NCI-H748 (cell line): Measurements from ENCODE around the gene TRAPPC4.
"Not testable (repeated sequence)": the region's sequence is repeated elsewhere in the genome, so short reads cannot be mapped to it uniquely, and the experiment has no call there.

ENCODE experiments used
- DNase-seq: peaks from one replicate; lab custom pipeline; 2025; ENCODE audit not compliant: unreplicated experiment; lab: John Stamatoyannopoulos, UW

The TRAPPC4 gene

GRCh38 chr11:119012629-119013170 lies 5.9 kb upstream of the TRAPPC4 start:
- no peak for DNase-seq

- no peak for DNase-seq
Measured at GRCh38 chr11:119014209-119014924, 4.2 kb upstream of the TRAPPC4 start.

- DNase-seq, result no peak
Measured at GRCh38 chr11:119015054-119015611, 3.4 kb upstream of the TRAPPC4 start.

- no peak for DNase-seq
Measured at GRCh38 chr11:119016216-119017009, 2.2 kb upstream of the TRAPPC4 start.

- not testable (repeated sequence) for DNase-seq
Measured at GRCh38 chr11:119017377-119017776, 1.2 kb upstream of the TRAPPC4 start.

GRCh38 chr11:119019996-119020395 lies 1.4 kb downstream of the TRAPPC4 start:
- DNase-seq, result no peak

- DNase-seq, result no peak
Measured at GRCh38 chr11:119021631-119022030, 3.1 kb downstream of the TRAPPC4 start.

GRCh38 chr11:119023741-119024140 lies 5.2 kb downstream of the TRAPPC4 start:
- DNase-seq, result no peak

- no peak for DNase-seq
Measured at GRCh38 chr11:119024430-119025098, 6.0 kb downstream of the TRAPPC4 start.

GRCh38 chr11:119025099-119025473 lies 6.5 kb downstream of the TRAPPC4 start:
- no peak for DNase-seq

GRCh38 chr11:119025541-119025940 lies 7.0 kb downstream of the TRAPPC4 start:
- DNase-seq, result no peak

GRCh38 chr11:119025978-119026766 lies 7.6 kb downstream of the TRAPPC4 start:
- no peak for DNase-seq

GRCh38 chr11:119026970-119027369 lies 8.4 kb downstream of the TRAPPC4 start:
- DNase-seq, result no peak

GRCh38 chr11:119027561-119028345 lies 9.2 kb downstream of the TRAPPC4 start:
- no peak for DNase-seq

- no peak for DNase-seq
Measured at GRCh38 chr11:119028346-119029068, 9.9 kb downstream of the TRAPPC4 start.

- no peak for DNase-seq
Measured at GRCh38 chr11:119029069-119029339, 10.4 kb downstream of the TRAPPC4 start.

- no peak for DNase-seq
Measured at GRCh38 chr11:119029340-119030028, 10.9 kb downstream of the TRAPPC4 start.

- no peak for DNase-seq
Measured at GRCh38 chr11:119030029-119030328, 11.4 kb downstream of the TRAPPC4 start.
